Eye (tissue), 1 donor: ENCODE measurements around the gene DRGX.

Source experiments
- DNase-seq: peaks from one replicate; pipeline ENCODE4 v3.0.0-alpha.2; 2015

Gene DRGX

GRCh38 chr10:49381111-49381900 lies 14.6 kb downstream of the DRGX start:
- no peak for DNase-seq

GRCh38 chr10:49379596-49380410 lies 16.1 kb downstream of the DRGX start:
- DNase-seq = no peak

GRCh38 chr10:49377256-49377655 lies 18.6 kb downstream of the DRGX start:
- no peak for DNase-seq

GRCh38 chr10:49375611-49376010 lies 20.3 kb downstream of the DRGX start:
- no peak for DNase-seq

- no peak for DNase-seq
These were observed 21.1 kb downstream of the DRGX start for GRCh38 chr10:49374740-49375139.

GRCh38 chr10:49373361-49373760 lies 22.5 kb downstream of the DRGX start:
- no peak for DNase-seq

- DNase-seq = no peak
These were observed 23.9 kb downstream of the DRGX start for GRCh38 chr10:49371967-49372366.

GRCh38 chr10:49370326-49371100 lies 25.4 kb downstream of the DRGX start:
- no peak for DNase-seq

GRCh38 chr10:49369216-49370162 lies 26.4 kb downstream of the DRGX start:
- no peak for DNase-seq

- DNase-seq = no peak
These were observed 27.6 kb downstream of the DRGX start for GRCh38 chr10:49368256-49368655.

GRCh38 chr10:49367600-49367999 lies 28.3 kb downstream of the DRGX start:
- DNase-seq = no peak

GRCh38 chr10:49366460-49366859 lies 29.4 kb downstream of the DRGX start:
- no peak for DNase-seq

GRCh38 chr10:49365675-49366415 lies 30.0 kb downstream of the DRGX start:
- no peak for DNase-seq

- DNase-seq = no peak
These were observed 30.6 kb downstream of the DRGX start for GRCh38 chr10:49365275-49365674.

- no peak for DNase-seq
These were observed 31.1 kb downstream of the DRGX start for GRCh38 chr10:49364747-49365146.

GRCh38 chr10:49364051-49364450 lies 31.8 kb downstream of the DRGX start:
- DNase-seq = peak; percentile 55

GRCh38 chr10:49363309-49364031 lies 32.4 kb downstream of the DRGX start:
- DNase-seq = no peak

GRCh38 chr10:49362596-49363260 lies 33.2 kb downstream of the DRGX start:
- DNase-seq = no peak

- no peak for DNase-seq
These were observed 33.9 kb downstream of the DRGX start for GRCh38 chr10:49361735-49362568.
